GM21619 (cell line): ENCODE measurements around the gene MUC20.
"Not testable (repeated sequence)": the region's sequence is repeated elsewhere in the genome, so short reads cannot be mapped to it uniquely, and the experiment has no call there.

Experiments
- ATAC-seq: cut with Tn5 transposase; IDR thresholded peaks from one replicate; pipeline ENCODE4 v1.9.1; 2021; ENCODE audit not compliant: unreplicated experiment

The MUC20 gene

DNA sequence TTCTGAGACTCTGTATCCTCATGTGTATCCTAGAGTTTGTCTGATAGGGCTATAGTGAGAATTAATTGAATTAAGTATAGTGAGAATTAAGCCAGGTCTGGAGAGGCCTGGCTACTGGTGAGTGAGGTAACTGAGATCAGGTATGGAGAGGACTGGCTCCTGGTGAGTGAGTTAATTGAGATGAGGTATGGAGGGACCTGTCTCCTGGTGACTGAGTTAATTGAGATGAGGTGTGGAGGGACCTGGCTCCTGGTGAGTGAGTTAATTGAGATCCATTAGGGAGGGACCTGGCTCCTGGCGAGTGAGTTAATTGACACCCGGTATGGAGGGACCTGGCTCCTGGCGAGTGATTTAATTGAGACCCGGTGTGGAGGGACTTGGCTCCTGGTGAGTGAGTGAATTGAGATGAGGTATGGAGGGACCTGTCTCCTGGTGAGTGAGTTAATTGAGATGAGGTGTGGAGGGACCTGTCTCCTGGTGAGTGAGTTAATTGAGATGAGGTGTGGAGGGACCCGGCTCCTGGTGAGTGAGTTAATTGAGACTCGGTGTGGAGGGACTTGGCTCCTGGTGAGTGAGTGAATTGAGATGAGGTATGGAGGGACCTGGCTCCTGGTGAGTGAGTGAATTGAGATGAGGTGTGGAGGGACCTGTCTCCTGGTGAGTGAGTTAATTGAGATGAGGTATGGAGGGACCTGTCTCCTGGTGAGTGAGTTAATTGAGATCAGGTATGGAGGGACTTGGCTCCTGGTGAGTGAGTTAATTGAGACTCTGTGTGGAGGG, 10.5 kb upstream of the MUC20 start:
- ATAC-seq = not testable (repeated sequence)

DNA sequence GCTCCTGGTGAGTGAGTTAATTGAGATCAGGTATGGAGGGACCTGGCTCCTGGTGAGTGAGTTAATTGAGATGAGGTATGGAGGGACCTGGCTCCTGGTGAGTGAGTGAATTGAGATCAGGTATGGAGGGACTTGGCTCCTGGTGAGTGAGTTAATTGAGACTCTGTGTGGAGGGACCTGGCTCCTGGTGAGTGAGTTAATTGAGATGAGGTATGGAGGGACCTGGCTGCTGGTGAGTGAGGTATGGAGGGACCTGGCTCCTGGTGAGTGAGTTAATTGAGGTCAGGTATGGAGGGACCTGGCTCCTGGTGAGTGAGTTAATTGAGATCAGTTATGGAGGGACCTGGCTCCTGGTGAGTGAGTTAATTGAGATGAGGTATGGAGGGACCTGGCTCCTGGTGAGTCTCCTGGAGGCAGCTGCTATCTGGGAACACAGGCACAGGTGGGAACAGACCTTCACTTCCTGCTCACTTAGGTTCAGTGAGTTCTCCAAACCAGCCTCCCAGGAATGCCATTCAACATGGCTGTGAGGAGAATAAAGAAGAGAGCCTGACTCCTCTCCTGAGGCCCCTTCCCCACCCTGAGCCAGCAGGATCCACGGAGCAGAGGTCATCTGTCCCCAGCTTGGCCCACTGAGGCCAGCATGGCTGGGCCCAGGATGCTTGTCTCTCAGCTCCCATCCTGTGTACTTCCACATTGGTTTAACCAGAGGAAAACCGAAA, 9.5 kb upstream of the MUC20 start:
- ATAC-seq = not testable (repeated sequence)

DNA sequence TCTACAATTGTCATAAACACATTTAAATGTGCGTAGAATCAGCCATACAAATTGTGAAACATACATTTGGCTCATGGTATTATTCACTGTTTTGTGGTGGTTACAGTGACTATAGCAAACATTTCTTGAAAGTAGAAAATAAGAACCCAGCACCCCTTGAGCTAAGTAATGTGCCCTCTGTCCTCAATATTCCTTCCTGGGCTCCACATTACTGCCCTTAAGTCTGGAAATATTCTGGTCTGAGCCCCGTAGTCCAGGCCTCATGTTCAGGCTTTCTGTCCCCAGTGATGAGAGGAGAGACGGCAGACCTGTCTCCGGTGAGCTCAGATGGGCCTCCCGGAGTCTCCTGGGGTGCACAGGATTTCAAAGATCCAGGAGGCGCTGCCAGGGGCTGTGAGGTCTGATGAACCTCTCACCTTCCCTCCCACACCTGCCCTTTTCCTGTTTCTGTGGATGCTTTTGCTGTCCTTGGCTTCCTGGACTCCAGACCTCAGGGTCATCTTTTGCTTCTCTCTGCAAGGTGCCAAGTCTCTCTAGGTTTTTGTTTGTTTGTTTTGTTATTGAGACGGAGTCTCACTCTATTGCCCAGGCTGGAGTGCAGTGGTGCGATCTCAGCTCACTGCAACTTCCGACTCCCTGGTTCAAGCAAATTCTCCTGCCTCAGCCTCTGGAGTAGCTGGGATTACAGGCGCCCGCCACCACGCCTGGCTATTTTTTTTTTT, 8.8 kb upstream of the MUC20 start:
- ATAC-seq = no peak

DNA sequence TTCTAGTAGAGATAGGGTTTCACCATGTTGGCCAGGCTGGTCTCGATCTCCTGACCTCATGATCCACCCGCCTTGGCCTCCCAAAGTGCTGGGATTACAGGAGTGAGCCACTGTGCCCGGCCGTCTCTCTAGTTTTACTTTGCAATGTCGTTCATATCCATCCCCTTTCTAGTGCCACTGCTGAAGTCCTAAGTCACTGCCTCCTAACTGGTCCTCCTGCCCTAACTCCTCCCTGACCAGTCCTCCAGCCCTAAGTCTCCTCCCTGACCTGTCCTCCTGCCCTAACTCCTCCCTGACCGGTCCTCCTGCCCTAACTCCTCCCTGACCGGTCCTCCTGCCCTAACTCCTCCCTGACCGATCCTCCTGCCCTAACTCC, 8.3 kb upstream of the MUC20 start:
- not testable (repeated sequence) for ATAC-seq

DNA sequence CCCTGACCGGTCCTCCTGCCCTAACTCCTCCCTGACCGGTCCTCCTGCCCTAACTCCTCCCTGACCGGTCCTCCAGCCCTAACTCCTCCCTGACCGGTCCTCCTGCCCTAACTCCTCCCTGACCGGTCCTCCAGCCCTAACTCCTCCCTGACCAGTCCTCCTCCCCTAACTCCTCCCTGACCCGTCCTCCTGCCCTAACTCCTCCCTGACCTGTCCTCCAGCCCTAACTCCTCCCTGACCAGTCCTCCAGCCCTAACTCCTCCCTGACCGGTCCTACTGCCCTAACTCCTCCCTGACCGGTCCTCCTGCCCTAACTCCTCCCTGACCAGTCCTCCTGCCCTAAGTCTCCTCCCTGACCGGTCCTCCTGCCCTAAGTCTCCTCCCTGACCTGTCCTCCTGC, 7.6 kb upstream of the MUC20 start:
- ATAC-seq = not testable (repeated sequence)

- no peak for ATAC-seq
These were observed 6.3 kb upstream of the MUC20 start for GRCh38 chr3:195714380-195715011.

GRCh38 chr3:195715134-195715533, 5.6 kb upstream of the MUC20 start:
- ATAC-seq = no peak

GRCh38 chr3:195715583-195716266, 5.1 kb upstream of the MUC20 start:
- ATAC-seq = no peak

- no peak for ATAC-seq
These were observed 3.4 kb upstream of the MUC20 start for GRCh38 chr3:195717416-195717815.

DNA sequence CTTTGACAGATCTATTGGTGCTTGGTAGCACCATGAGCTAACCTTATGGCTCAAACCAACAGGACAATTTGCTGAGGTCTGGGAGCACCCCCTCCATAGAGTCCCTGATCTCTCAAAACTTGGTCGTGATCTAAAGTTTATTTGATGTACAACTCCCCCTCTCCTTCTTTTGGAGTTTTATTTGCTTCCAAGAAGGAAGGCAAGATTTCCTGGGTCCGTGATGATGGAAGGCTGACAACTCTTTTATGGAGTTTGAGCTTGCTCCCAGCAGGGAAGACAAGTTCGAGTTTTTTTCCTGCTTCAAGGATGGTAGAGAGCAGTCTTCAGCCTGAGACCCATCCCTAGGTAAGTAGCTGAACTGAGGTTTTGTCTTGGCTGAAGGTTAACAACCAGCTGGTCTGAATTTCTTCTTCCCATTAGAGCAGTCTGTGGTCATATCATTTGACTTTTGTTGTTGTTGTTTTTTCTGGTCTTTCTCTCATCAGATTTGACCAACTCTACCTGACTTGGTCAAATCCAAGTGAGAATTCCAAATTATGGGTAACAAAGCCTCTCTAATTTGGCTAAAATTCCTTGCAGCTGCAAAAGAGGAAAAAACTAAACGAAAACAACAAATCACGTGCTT, 2.8 kb upstream of the MUC20 start:
- ATAC-seq = no peak

DNA sequence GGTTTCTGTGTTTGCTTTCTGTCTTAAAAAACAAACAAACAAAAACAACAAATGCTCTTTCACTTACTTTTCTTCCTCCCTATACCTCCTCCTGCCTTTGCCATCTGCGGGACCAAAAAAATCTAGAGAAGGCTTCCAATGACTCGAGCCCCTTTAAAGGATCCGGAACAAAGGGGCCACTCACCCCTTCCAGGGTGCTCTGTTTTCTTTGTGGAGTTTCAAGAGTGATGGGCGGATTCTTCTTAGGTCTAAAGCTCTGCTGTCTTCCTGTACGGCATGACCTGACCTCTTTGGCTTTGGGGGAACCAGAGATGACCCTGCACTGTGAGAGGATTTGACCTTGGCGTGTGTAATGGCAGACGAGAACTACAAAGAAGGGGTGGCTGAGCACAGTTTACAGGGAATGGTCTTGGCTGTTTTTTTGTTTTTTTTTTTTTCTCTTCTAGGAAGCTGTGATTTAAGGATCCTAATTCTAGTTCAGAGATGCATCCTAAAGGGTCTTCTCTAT, 2.2 kb upstream of the MUC20 start:
- no peak for ATAC-seq

- not testable (repeated sequence) for ATAC-seq
These were observed 1.1 kb upstream of the MUC20 start for GRCh38 chr3:195719514-195720254.

- ATAC-seq = not testable (repeated sequence)
These were observed 1.6 kb downstream of the MUC20 start for GRCh38 chr3:195722139-195722995.

DNA sequence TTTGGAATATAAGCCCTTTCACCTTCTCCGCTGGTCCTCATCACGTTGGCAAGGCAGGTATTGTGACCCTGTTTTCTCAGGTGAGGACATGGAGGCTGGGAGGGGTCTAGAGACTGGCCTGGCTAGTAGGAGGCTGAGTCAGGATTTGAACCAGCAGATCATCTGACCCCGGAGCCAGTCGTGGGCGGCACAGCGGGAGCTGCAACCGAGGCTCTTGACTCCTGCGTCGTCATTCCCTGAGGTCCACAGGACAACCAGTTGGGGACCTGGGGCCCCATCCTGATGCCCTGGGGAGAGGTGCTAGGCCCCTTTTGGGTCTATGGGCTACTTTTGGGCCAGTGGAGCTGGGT, 2.2 kb downstream of the MUC20 start:
- ATAC-seq = not testable (repeated sequence)

GRCh38 chr3:195724363-195724762, 3.6 kb downstream of the MUC20 start:
- not testable (repeated sequence) for ATAC-seq

- not testable (repeated sequence) for ATAC-seq
These were observed 5.3 kb downstream of the MUC20 start for GRCh38 chr3:195725916-195726740.

- ATAC-seq = no peak
These were observed 6.9 kb downstream of the MUC20 start for GRCh38 chr3:195727606-195728195.
